H9 (cell line): ENCODE results near the gene B3GALT4. TPM values are rescaled to one million over a fixed set of nuclear protein-coding genes. Genes with fewer than 3 reads are reported as not detected.

Experiments used
- DNase-seq: peaks from one replicate; pipeline ENCODE4 v3.0.0-alpha.2; 2017
- H2AFZ ChIP-seq: one replicate; pipeline ENCODE4 v1.6.1; 2013; ENCODE audit warnings: mild to moderate bottlenecking, low read length, control low read depth, moderate library complexity
- H2AK5ac ChIP-seq: 2 replicates; pipeline ENCODE4 v1.6.1; 2013; ENCODE audit warnings: low read length, control low read depth, mixed read lengths; ENCODE audit not compliant: insufficient read length
- H2BK120ac ChIP-seq: one replicate; pipeline ENCODE4 v1.6.1; 2013; ENCODE audit warnings: low read depth, mild to moderate bottlenecking, low read length, control low read depth, inconsistent platforms; ENCODE audit not compliant: poor library complexity, severe bottlenecking
- H2BK12ac ChIP-seq: 2 replicates; pipeline ENCODE4 v1.6.1; 2013; ENCODE audit warnings: low read length, control low read depth, mixed read lengths, low read depth; ENCODE audit not compliant: insufficient read length
- H2BK15ac ChIP-seq: 2 replicates; pipeline ENCODE4 v1.6.1; 2013; ENCODE audit warnings: low read depth, low read length, control low read depth
- H2BK20ac ChIP-seq: one replicate; pipeline ENCODE4 v1.6.1; 2013; ENCODE audit warnings: low read depth, mild to moderate bottlenecking, low read length, control low read depth, inconsistent platforms; ENCODE audit not compliant: poor library complexity, severe bottlenecking
- H2BK5ac ChIP-seq: 2 replicates; pipeline ENCODE4 v1.6.1; 2013; ENCODE audit warnings: low read length, control low read depth, mixed read lengths; ENCODE audit not compliant: insufficient read length
- H3K14ac ChIP-seq: 2 replicates; pipeline ENCODE4 v1.6.1; 2013; ENCODE audit warnings: low read length, control low read depth; ENCODE audit not compliant: insufficient read depth
- H3K18ac ChIP-seq: 2 replicates; pipeline ENCODE4 v1.6.1; 2013; ENCODE audit warnings: low read depth, mild to moderate bottlenecking, mixed read lengths, low read length, control low read depth; ENCODE audit not compliant: insufficient read length
- H3K23ac ChIP-seq: 2 replicates; pipeline ENCODE4 v1.6.1; 2013; ENCODE audit warnings: low read length, control low read depth, mixed read lengths, low read depth; ENCODE audit not compliant: insufficient read length
- H3K23me2 ChIP-seq: 2 replicates; pipeline ENCODE4 v1.6.1; 2013; ENCODE audit warnings: low read depth, mild to moderate bottlenecking, mixed read lengths, low read length, control low read depth; ENCODE audit not compliant: insufficient read length, poor library complexity, severe bottlenecking
- H3K27ac ChIP-seq: 2 replicates; pipeline ENCODE4 v1.5.1; 2013; ENCODE audit warnings: low read length, control low read depth, mixed read lengths, low read depth; ENCODE audit not compliant: insufficient read length
- H3K27me3 ChIP-seq: 2 replicates; pipeline ENCODE4 v1.6.1; 2013; ENCODE audit warnings: low read length, control low read depth, inconsistent platforms; ENCODE audit not compliant: insufficient read depth
- H3K4ac ChIP-seq: 2 replicates; pipeline ENCODE4 v1.6.1; 2013; ENCODE audit warnings: low read depth, mild to moderate bottlenecking, control low read depth, inconsistent platforms, low read length, moderate library complexity
- H3K4me1 ChIP-seq: 2 replicates; pipeline ENCODE4 v1.6.1; 2013; ENCODE audit warnings: low read length, control low read depth, inconsistent platforms; ENCODE audit not compliant: insufficient read depth
- H3K4me2 ChIP-seq: 2 replicates; pipeline ENCODE4 v1.6.1; 2013; ENCODE audit warnings: low read length, control low read depth, mixed read lengths; ENCODE audit not compliant: insufficient read length, insufficient read depth
- H3K56ac ChIP-seq: 2 replicates; pipeline ENCODE4 v1.6.1; 2013; ENCODE audit warnings: low read depth, mild to moderate bottlenecking, mixed read lengths, low read length, control low read depth; ENCODE audit not compliant: insufficient read length
- H3K79me1 ChIP-seq: 2 replicates; pipeline ENCODE4 v1.6.1; 2013; ENCODE audit warnings: low read depth, mild to moderate bottlenecking, moderate library complexity, low read length, control low read depth, inconsistent platforms; ENCODE audit not compliant: insufficient read depth, poor library complexity, severe bottlenecking
- H3K79me2 ChIP-seq: 2 replicates; pipeline ENCODE4 v1.6.1; 2013; ENCODE audit warnings: low read length, control low read depth, inconsistent platforms; ENCODE audit not compliant: insufficient read depth
- H3K9ac ChIP-seq: 2 replicates; pipeline ENCODE4 v1.6.1; 2013; ENCODE audit warnings: low read length, control low read depth, mixed read lengths; ENCODE audit not compliant: insufficient read length; ENCODE audit errors: extremely low read depth
- H3K9me3 ChIP-seq: one replicate; pipeline ENCODE4 v1.6.1; 2013; ENCODE audit warnings: low read depth, low read length, inconsistent platforms; ENCODE audit not compliant: control insufficient read depth
- H3T11ph ChIP-seq: one replicate; pipeline ENCODE4 v1.6.1; 2013; ENCODE audit warnings: mild to moderate bottlenecking, low read length, control low read depth, inconsistent platforms
- H4K20me1 ChIP-seq: one replicate; pipeline ENCODE4 v1.6.1; 2013; ENCODE audit not compliant: control insufficient read depth, insufficient read length, insufficient read depth
- H4K5ac ChIP-seq: 2 replicates; pipeline ENCODE4 v1.6.1; 2013; ENCODE audit warnings: low read depth, mild to moderate bottlenecking, mixed read lengths, low read length, control low read depth; ENCODE audit not compliant: insufficient read length
- H4K8ac ChIP-seq: replicated peaks from 2 replicates; pipeline ENCODE4 v1.6.1; 2013; ENCODE audit warnings: low read length, control low read depth, mixed read lengths, low read depth; ENCODE audit not compliant: insufficient read length
- H4K91ac ChIP-seq: 2 replicates; pipeline ENCODE4 v1.6.1; 2013; ENCODE audit warnings: low read depth, mild to moderate bottlenecking, moderate library complexity, mixed read lengths, low read length, control low read depth; ENCODE audit not compliant: insufficient read length
- H3K27ac Mint-ChIP-seq, 3 experiments: 2 replicates in 2 of 3; 3 replicates in 1 of 3; pipeline ENCODE4 v1.8.0; 2020 to 2021; ENCODE audit warnings: mixed read lengths in 3 of 3, mild to moderate bottlenecking in 1 of 3, moderate library complexity in 1 of 3
- H3K27me3 Mint-ChIP-seq: 2 replicates; pipeline ENCODE4 v1.8.0; 2021; ENCODE audit warnings: low read depth, mild to moderate bottlenecking, moderate library complexity, mixed read lengths
- H3K36me3 Mint-ChIP-seq, 3 experiments: 2 replicates in 2 of 3; 3 replicates in 1 of 3; pipeline ENCODE4 v1.8.0; 2020 to 2021; ENCODE audit warnings: low read depth in 3 of 3, mixed read lengths in 3 of 3; ENCODE audit not compliant: insufficient read depth in 1 of 3
- H3K4me1 Mint-ChIP-seq, 2 experiments: 2 replicates each; pipeline ENCODE4 v1.8.0; 2020; ENCODE audit warnings: mixed read lengths in 2 of 2
- H3K4me3 Mint-ChIP-seq, 2 experiments: 2 replicates in 1 of 2; 3 replicates in 1 of 2; pipeline ENCODE4 v1.8.0; 2020 to 2021; ENCODE audit warnings: mild to moderate bottlenecking in 2 of 2, mixed read lengths in 2 of 2, moderate library complexity in 1 of 2
- H3K9me3 Mint-ChIP-seq, 2 experiments: 2 replicates in 1 of 2; 3 replicates in 1 of 2; pipeline ENCODE4 v1.8.0; 2020; ENCODE audit warnings: mild to moderate bottlenecking in 2 of 2, mixed read lengths in 2 of 2, moderate library complexity in 1 of 2
- WGBS: extraction: QIAGEN DNeasy Blood & Tissue Kit; methylation state at CpG from one replicate; pipeline ENCODE4 v1.1.7; 2013; ENCODE audit warnings: missing lambda C conversion rate, low lambda C conversion rate, mixed read lengths; ENCODE audit not compliant: insufficient read length; ENCODE audit errors: extremely low coverage; 5-methylcytosine and 5-hydroxymethylcytosine counted together
- total RNA-seq: library from RNA; stranded (reverse); gene quantifications from 2 replicates; pipeline ENCODE4 v1.2.1, GENCODE V29; 2021
- TF ChIP-seq, protein P1 (sequence below): fragments of 200-600 bp; sonication (generic); conservative IDR thresholded peaks from 3 replicates; pipeline ENCODE4 v1.8.0; 2021; ENCODE audit warnings: antibody characterized with exemption, mild to moderate bottlenecking

Gene B3GALT4
- total RNA-seq, 1 experiment from 2014 or later: 3.2 TPM

DNA sequence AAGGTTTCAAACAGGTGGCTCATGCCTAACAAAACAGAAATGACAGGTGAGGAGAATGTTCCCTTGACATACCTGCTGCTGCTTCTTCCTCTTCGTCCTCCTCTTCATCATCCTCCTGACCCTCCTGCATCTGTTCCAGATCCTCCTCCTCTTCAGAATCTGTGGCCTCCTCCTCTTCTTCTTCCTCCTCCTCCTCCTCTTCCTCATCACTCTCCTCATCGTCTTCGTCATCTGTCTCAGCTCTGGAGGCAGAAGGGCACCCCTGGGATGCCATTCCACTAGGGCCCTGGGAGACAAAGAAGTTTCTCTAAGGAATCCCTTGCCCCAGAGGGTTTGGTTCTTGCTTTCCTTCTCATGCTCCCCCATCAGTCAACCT, 43.0 kb downstream of the B3GALT4 start:
- Mint-ChIP-seq H3K4me1 (peaks cover 61 to 67% of the 10 kb centered on the region in 2 experiments), H3K27me3 (no peaks in the 10 kb centered on the region; the same call in 1 of the 2 replicates), H3K36me3 (peaks cover 28 to 47% (median 42%) of the 10 kb centered on the region in 3 experiments), H3K4me3 (peak overlapping the region in 1 of 2 experiments; percentile 8; a peak in 1 of 5 replicates), H3K27ac (peak overlapping the region in 1 of 3 experiments; percentile 64; a peak in 3 of 7 replicates), H3K9me3 (peaks cover 0 to 3% of the 10 kb centered on the region in 2 experiments; a peak in 3 of 5 replicates)
- H4K5ac ChIP-seq: no peak overlapping the region
- H3K27ac ChIP-seq: no peak overlapping the region
- H3K4me1 ChIP-seq: peaks cover 9% of the 10 kb centered on the region; the same call in 1 of the 2 replicates
- no peak overlapping the region for H3K14ac ChIP-seq
- H3T11ph ChIP-seq: no peak overlapping the region
- no peak overlapping the region for H3K4me2 ChIP-seq
- H2BK20ac ChIP-seq: no peak overlapping the region
- no peak overlapping the region for H2BK120ac ChIP-seq
- WGBS: no CpG with 5 or more reads among the region's 3 CpGs
- H3K27me3 ChIP-seq: no peaks in the 10 kb centered on the region
- no peak overlapping the region for H2AFZ ChIP-seq
- no peak overlapping the region for H3K4ac ChIP-seq
- H4K91ac ChIP-seq: no peak overlapping the region
- no peaks in the 10 kb centered on the region for H4K20me1 ChIP-seq
- H3K23ac ChIP-seq: no peak overlapping the region
- TF ChIP-seq, protein P1, sequence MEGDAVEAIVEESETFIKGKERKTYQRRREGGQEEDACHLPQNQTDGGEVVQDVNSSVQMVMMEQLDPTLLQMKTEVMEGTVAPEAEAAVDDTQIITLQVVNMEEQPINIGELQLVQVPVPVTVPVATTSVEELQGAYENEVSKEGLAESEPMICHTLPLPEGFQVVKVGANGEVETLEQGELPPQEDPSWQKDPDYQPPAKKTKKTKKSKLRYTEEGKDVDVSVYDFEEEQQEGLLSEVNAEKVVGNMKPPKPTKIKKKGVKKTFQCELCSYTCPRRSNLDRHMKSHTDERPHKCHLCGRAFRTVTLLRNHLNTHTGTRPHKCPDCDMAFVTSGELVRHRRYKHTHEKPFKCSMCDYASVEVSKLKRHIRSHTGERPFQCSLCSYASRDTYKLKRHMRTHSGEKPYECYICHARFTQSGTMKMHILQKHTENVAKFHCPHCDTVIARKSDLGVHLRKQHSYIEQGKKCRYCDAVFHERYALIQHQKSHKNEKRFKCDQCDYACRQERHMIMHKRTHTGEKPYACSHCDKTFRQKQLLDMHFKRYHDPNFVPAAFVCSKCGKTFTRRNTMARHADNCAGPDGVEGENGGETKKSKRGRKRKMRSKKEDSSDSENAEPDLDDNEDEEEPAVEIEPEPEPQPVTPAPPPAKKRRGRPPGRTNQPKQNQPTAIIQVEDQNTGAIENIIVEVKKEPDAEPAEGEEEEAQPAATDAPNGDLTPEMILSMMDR: no peak
- peaks cover 7% of the 10 kb centered on the region for H3K79me1 ChIP-seq
- H3K9me3 ChIP-seq: no peaks in the 10 kb centered on the region
- no peak overlapping the region for H3K56ac ChIP-seq
- H2AK5ac ChIP-seq: no peak overlapping the region
- H4K8ac ChIP-seq: no peak overlapping the region
- no peak overlapping the region for H2BK5ac ChIP-seq
- H3K18ac ChIP-seq: no peak overlapping the region
- no peak overlapping the region for H3K9ac ChIP-seq
- H2BK15ac ChIP-seq: no peak overlapping the region
- peaks cover 8% of the 10 kb centered on the region; the same call in 1 of the 2 replicates for H3K79me2 ChIP-seq
- peaks cover 20% of the 10 kb centered on the region for H3K23me2 ChIP-seq
- no peak overlapping the region for H2BK12ac ChIP-seq
- DNase-seq: no peak
